HUES64 (cell line): Measurements from ENCODE around the gene SYCE3.
"Not testable (repeated sequence)": the region's sequence is repeated elsewhere in the genome, so short reads cannot be mapped to it uniquely, and the experiment has no call there.

Experiments
- H3K27ac ChIP-seq: 2 replicates; pipeline ENCODE4 v1.7.0; 2013; ENCODE audit warnings: low read depth, low read length, inconsistent platforms
- H3K27me3 ChIP-seq: 2 replicates; pipeline ENCODE4 v1.6.1; 2013; ENCODE audit warnings: mild to moderate bottlenecking, low read length; ENCODE audit not compliant: insufficient read depth
- H3K36me3 ChIP-seq: 2 replicates; pipeline ENCODE4 v1.6.1; 2013; ENCODE audit warnings: mild to moderate bottlenecking, low read length; ENCODE audit not compliant: insufficient read depth
- H3K4me1 ChIP-seq: 2 replicates; pipeline ENCODE4 v1.6.1; 2013; ENCODE audit warnings: mild to moderate bottlenecking, low read length, moderate library complexity; ENCODE audit not compliant: insufficient read depth
- H3K4me3 ChIP-seq: 2 replicates; pipeline ENCODE4 v1.5.1; 2013; ENCODE audit warnings: mild to moderate bottlenecking, low read length, moderate library complexity
- H3K9ac ChIP-seq: 2 replicates; pipeline ENCODE4 v1.6.1; 2013; ENCODE audit warnings: mild to moderate bottlenecking, low read depth, low read length
- H3K9me3 ChIP-seq: 2 replicates; pipeline ENCODE4 v1.6.1; 2013; ENCODE audit warnings: low read depth, low read length; ENCODE audit not compliant: insufficient read depth
- WGBS: fragments of 150-250, 120-280 bp; methylation state at CpG from one replicate; pipeline ENCODE4 v1.1.7; 2013; ENCODE audit warnings: missing lambda C conversion rate; 5-methylcytosine and 5-hydroxymethylcytosine counted together

SYCE3 gene

GRCh38 chr22:50533856-50534711 lies 28.6 kb downstream of the SYCE3 start:
- not testable (repeated sequence) for H3K36me3 ChIP-seq, H3K9me3 ChIP-seq, H3K4me1 ChIP-seq, H3K4me3 ChIP-seq, H3K9ac ChIP-seq, H3K27ac ChIP-seq
- H3K27me3 ChIP-seq, result peaks cover 50% of the 10 kb centered on the region
- 64% methylated on average over 19 of the region's 21 CpGs for WGBS

GRCh38 chr22:50532824-50533796 lies 29.6 kb downstream of the SYCE3 start:
- no peaks in the 10 kb centered on the region for H3K36me3 ChIP-seq
- no peaks in the 10 kb centered on the region for H3K4me1 ChIP-seq
- H3K9me3 ChIP-seq, result no peaks in the 10 kb centered on the region
- H3K27ac ChIP-seq, result no peak overlapping the region
- no peak overlapping the region for H3K9ac ChIP-seq
- H3K4me3 ChIP-seq, result no peak overlapping the region
- peaks cover 60% of the 10 kb centered on the region for H3K27me3 ChIP-seq
- WGBS, result 95% methylated on average over 19 of the region's 19 CpGs

- H3K27me3 ChIP-seq, result peaks cover 70% of the 10 kb centered on the region
- WGBS, result 8% methylated on average over 54 of the region's 56 CpGs
- no peaks in the 10 kb centered on the region for H3K9me3 ChIP-seq
- H3K36me3 ChIP-seq, result no peaks in the 10 kb centered on the region
- H3K4me3 ChIP-seq, result peak overlapping the region; percentile 53
- no peak overlapping the region for H3K27ac ChIP-seq
- no peaks in the 10 kb centered on the region for H3K4me1 ChIP-seq
- peak overlapping the region; percentile 36; the same call in 1 of the 2 replicates for H3K9ac ChIP-seq
Measured at GRCh38 chr22:50531962-50532674, 30.6 kb downstream of the SYCE3 start.

- Histone ChIP-seq H3K27ac (no peak overlapping the region), H3K4me3 (peak overlapping the region; percentile 53), H3K9ac (no peak overlapping the region; the same call in 1 of the 2 replicates), H3K4me1 (no peaks in the 10 kb centered on the region), H3K27me3 (peaks cover 76% of the 10 kb centered on the region), H3K9me3 (no peaks in the 10 kb centered on the region), H3K36me3 (no peaks in the 10 kb centered on the region)
- 3% methylated on average over 44 of the region's 44 CpGs for WGBS
Measured at GRCh38 chr22:50531546-50531961, 31.2 kb downstream of the SYCE3 start.

GRCh38 chr22:50530877-50531545 lies 31.7 kb downstream of the SYCE3 start:
- H3K4me3 ChIP-seq, result peak overlapping the region; percentile 53
- H3K9ac ChIP-seq, result no peak overlapping the region
- peaks cover 76% of the 10 kb centered on the region for H3K27me3 ChIP-seq
- WGBS, result 13% methylated on average over 53 of the region's 53 CpGs
- H3K36me3 ChIP-seq, result no peaks in the 10 kb centered on the region
- no peaks in the 10 kb centered on the region for H3K9me3 ChIP-seq
- no peaks in the 10 kb centered on the region for H3K4me1 ChIP-seq
- no peak overlapping the region for H3K27ac ChIP-seq

GRCh38 chr22:50530580-50530876 lies 32.2 kb downstream of the SYCE3 start:
- H3K27ac ChIP-seq, result no peak overlapping the region
- peak overlapping the region; percentile 53 for H3K4me3 ChIP-seq
- no peaks in the 10 kb centered on the region for H3K4me1 ChIP-seq
- 8% methylated on average over 21 of the region's 21 CpGs for WGBS
- H3K27me3 ChIP-seq, result peaks cover 75% of the 10 kb centered on the region
- no peaks in the 10 kb centered on the region for H3K9me3 ChIP-seq
- H3K36me3 ChIP-seq, result no peaks in the 10 kb centered on the region
- H3K9ac ChIP-seq, result no peak overlapping the region

GRCh38 chr22:50529897-50530579 lies 32.7 kb downstream of the SYCE3 start, which contains the start of gene TYMP:
TSS of gene TYMP (minus strand) at chr22:50530012. CDS start at chr22:50529709, 303 bp downstream.
- peaks cover 75% of the 10 kb centered on the region for H3K27me3 ChIP-seq
- 5% methylated on average over 92 of the region's 92 CpGs for WGBS
- H3K36me3 ChIP-seq, result no peaks in the 10 kb centered on the region
- H3K4me3 ChIP-seq, result peak within 1 kb of the TSS; percentile 53
- H3K4me1 ChIP-seq, result no peaks in the 10 kb centered on the region
- H3K9ac ChIP-seq, result no peak within 1 kb of the TSS
- no peak within 1 kb of the TSS for H3K27ac ChIP-seq
- no peaks in the 10 kb centered on the region for H3K9me3 ChIP-seq

- Histone ChIP-seq H3K36me3 (no peaks in the 10 kb centered on the region), H3K27ac (no peak overlapping the region), H3K9ac (no peak overlapping the region), H3K4me3 (peak overlapping the region; percentile 53; the same call in 1 of the 2 replicates), H3K9me3 (no peaks in the 10 kb centered on the region), H3K4me1 (no peaks in the 10 kb centered on the region; the same call in 1 of the 2 replicates), H3K27me3 (peaks cover 75% of the 10 kb centered on the region)
- WGBS, result 28% methylated on average over 50 of the region's 50 CpGs
Measured at GRCh38 chr22:50529416-50529896, 33.3 kb downstream of the SYCE3 start.

- H3K27ac ChIP-seq, result no peak overlapping the region
- no peaks in the 10 kb centered on the region for H3K9me3 ChIP-seq
- no peaks in the 10 kb centered on the region for H3K36me3 ChIP-seq
- peaks cover 74% of the 10 kb centered on the region for H3K27me3 ChIP-seq
- WGBS, result 77% methylated on average over 15 of the region's 15 CpGs
- no peaks in the 10 kb centered on the region; the same call in 1 of the 2 replicates for H3K4me1 ChIP-seq
- H3K9ac ChIP-seq, result no peak overlapping the region
- no peak overlapping the region for H3K4me3 ChIP-seq
Measured at GRCh38 chr22:50528682-50529415, 33.9 kb downstream of the SYCE3 start.
